GM11168 (cell line): ENCODE measurements around the gene SAG.

Source experiments
- in situ Hi-C: fragments of 300-500 bp; cut with MboI; formaldehyde crosslinking; loops from one replicate; pipeline ENCODE4 v1.12.0; 2022; ENCODE audit warnings: low sequenced_read_pairs; ENCODE audit not compliant: unreplicated experiment

SAG gene

DNA sequence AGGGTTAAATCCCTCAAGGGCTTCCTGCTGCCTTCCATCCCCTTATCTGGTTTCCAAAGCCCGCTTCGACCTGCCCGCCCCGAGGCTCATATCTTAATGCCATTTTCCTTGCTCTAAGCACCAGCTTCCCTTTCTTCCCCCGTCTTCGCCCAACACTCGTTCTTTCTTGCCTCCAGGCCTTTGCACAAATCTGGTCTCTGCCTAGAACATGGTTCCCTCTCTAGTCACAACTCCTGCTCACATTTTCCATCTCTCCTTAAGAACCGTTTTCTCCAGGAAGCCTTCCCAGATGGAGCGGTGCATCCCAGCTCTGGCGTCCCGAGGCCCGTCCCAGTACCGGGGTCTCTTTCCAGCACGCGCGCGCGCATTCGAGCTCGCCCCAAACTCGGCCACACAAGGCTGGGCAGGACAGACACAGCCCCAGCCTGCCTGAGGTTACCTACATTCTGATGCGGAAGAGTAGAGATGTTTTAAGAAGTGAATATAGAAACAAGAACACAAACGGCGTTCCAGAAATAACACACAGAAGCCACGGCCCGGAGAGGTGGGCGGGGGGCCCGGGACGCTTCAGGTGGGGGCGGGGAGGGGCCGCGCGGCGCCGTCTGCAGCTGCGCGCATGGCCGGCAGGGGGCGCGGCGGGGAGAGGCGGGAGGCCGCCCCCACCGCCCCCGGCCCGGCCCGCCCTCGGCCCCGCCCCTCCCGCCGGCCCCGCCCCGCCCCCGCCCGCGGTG, 46.3 kb downstream of the SAG start, which contains the start of gene DGKD:
DGKD (plus strand) TSS at position 726 of the 731 bp plus-strand sequence. CDS start 25 bp downstream, outside the sequence.
- in situ Hi-C loops = no loop called here

DNA sequence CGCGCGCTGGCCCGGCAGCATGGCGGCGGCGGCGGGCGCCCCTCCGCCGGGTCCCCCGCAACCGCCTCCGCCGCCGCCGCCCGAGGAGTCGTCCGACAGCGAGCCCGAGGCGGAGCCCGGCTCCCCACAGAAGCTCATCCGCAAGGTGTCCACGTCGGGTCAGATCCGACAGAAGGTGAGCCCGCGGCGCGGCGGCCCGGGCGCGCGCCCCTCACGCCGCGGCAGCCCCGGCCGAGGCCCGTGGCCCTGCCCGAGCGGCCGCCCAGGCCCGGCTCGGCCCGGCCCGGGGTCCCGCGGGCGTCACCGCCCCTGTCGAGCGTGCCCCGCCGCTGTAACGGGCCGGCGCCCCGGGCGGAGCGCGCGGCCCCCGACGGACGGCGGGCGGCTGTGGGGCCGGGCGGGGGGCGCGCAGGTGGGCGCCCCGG, 46.9 kb downstream of the SAG start:
- in situ Hi-C loops = no loop called here

DNA sequence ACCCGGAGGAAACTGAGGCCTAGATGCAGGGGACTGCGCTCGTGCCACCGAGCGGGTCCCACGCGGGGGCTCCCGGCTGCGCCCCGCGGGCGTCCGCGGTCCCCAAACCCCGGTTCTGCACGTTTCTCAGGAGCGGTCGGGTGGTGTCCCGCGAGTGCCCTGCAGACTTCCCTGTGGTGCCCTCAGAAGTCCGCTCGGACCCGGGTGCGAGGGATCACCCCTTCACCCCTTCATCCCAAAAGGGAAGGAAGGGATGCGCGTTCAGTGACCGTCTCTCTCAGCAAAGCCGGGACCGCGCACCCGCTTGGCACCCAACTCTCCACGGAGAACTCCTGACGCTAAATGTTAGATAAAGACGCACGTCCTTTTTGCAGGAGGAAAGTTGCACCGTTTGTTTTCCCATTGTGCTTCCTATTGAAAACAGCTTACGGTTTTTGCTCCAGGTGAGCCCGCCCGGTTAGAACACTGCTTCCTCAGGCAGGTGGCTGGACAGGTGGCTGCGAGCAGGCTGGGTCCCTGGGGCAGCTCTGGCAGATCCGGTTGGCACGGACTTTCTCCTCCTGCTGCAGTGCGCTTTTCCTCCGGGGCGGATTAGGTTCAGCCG, 47.5 kb downstream of the SAG start:
- in situ Hi-C loops = no loop called here

DNA sequence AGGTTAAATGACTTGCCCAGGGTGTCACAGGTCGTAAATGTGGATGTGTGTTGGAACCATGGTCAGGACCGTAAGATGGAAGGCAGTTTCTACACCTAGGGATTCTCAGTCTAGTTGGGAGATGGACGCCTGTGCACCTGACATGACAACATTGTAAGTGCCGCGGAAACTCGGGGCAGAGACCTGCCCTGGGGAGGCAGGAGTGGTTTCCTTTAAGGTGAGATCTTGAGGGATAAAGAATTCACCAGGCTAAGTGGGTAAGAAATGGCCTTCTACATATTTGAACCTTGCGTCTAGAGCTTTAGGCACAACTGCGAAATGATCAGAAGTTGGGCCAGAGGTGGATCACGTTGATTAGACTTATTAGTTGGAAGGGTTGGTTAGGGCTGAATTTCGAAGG, 48.3 kb downstream of the SAG start:
- in situ Hi-C loops = no loop called here

DNA sequence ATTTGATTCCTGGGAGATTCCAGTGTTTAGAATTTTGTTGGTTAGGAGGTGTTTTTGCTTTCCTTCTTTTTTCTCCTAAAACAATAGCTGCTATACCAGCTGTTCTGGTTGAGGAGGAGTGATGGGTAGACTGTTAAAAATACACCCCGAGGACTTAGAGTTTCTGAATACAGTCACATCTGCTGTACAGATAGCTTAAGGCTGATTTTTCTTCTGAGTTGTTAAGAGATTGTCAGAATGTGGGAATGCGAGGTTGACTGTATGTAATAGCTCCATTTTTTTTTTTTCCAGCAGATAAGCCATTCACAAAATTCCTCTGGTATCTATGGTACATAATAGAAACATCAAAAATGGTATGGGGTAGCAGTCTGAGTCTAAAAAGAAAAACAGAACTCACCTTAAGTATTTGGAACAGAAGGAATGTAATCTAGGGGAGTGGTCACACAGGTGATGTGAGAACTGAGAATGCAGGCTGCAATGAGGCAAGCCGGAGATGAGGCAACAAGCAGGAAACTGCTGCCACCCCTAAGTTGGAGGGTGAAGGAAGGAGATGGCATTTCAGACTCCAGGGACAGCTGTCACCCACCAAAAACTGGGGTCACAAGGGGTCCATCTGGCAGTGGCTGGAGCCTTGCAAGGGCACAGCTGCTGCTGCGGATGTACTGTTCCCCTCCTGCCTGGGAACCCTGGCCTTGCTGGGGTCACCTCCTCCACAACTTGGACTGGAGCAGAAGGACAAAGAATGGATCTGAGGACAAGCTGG, 49.1 kb downstream of the SAG start:
- in situ Hi-C loops = no loop called here

DNA sequence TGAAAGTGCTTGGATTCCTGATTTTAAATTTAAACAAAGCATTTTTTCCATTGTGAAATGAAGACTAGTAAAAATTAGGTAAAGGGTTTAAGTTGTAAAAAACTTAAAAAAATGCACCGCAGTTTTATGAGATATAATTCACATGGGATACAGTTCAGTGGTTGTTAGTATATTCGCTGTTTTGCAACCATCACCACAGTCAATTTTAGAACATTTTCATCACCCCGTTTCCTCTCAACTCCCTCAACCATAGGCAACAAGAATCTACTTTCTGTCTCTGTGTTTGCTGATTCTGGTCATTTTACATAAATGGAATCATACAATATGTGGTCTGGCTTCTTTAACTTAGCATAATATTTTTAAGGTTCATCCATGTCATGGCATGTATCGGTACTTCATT, 50.7 kb downstream of the SAG start:
- in situ Hi-C loops = no loop called here

DNA sequence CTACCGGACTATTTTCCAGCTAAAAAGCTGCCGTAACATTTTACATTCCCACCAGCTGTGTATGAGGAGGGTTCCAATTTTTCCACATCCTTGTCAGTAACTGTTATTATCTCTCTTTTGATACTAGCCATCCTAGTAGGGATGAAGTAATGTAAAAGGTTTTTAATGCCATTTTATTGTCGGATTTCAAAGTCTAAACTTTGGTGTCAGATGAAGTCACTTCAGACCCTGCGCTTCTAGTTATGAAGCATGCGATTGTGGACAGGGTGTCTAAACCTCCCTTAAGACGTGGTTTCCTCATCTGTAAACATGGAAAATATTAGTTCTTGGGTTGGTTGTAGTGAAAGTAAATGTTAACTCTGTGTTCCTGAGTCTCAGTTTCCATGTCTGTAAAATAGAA, 51.3 kb downstream of the SAG start:
- in situ Hi-C loops = no loop called here

DNA sequence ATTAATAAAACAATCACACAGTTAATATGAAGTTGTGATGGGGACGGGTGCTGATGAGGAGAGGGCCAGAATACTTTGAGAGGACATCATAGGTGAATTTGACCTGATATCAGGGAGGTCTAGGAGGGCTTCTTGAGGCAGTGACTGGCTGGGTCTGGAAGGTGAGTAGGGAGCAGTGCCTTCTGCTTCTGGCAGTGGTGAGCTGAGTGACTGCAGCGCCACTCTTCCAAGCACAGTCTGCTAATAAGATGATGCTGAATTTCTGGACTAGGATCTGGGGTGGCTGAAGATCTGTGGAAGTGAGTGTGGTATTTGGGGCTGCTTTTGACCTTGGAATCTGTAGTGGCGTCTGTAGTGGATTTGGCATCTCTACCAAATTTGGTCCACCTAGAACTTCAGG, 52.2 kb downstream of the SAG start:
- in situ Hi-C loops = no loop called here

DNA sequence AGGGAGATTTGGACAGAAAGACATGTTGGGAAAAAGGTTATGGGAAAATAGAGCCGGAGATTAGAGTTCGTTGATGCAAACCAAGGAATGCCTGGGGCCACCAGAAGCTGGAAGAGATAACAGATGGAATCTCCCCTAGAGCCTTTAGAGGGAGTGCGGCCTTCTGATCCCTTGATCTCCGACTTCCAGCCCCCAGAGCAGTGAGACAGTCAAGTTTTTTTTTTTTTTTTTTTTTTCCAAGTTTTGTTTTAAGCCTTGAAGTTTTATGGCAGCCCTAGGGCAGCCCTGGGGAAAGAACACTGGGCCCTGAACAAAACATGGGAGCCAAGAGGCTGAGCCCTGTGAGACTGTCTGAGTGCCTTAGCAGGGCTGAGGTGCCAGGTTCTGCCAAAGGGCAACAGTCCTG, 53.2 kb downstream of the SAG start:
- in situ Hi-C loops = no loop called here

DNA sequence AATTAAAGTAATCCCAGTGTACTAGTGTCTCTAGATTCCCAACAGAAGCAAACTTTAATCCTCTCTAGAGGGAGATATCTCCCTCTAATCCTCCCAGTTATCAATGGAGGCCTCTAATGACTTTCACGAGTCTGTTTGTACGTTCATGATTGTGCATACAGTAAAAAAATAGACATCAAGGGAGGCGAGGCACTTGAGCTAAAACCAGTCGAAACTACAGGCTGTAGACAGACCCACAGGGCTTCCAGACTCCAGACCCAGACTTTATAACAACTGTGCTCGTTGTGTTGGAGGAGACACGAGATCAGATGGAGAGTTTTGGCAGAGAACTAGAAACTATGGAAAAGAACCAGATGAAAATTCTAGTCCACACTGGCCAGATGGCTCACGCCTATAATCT, 53.7 kb downstream of the SAG start:
- in situ Hi-C loops = no loop called here

DNA sequence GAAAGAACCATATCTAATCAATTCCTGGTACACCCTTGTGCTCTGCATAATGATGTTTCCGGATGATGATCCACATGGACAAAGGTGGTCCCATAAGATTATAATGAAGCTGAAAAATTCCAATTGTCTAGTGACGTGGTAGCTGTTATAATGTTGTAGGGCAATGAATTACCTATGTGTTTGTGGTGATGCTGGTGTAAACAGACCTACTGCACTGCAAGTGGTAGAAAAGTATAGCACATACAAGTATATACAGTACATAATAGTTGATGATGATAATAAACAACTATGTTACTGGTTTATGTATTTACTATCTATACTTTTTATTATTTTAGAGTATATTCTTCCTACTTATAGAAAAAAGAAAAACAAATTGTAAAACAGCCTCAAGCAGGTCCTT, 55.1 kb downstream of the SAG start:
- in situ Hi-C loops = no loop called here

DNA sequence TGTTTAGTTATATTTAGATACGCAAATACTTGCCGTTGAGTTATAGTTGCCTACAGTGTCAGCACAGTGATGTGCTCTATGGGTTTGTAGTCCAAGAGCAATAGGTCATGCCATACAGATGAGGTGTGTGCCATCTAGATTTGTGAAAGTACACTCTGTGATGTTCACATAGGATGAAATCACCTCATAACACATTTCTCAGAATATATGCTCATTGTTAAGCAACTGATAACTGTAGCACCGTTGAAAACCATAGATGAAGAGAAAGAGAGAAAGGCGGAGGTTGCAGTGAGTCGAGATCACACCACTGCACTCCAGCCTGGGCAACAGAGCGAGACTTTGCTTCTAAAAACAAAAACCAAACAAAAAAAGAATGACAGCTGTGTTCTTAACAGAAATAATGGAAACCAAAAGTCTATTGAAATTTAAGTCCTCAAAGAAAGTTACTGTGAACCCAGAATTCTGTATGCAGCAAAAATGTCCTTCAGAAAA, 56.2 kb downstream of the SAG start:
- in situ Hi-C loops = no loop called here

DNA sequence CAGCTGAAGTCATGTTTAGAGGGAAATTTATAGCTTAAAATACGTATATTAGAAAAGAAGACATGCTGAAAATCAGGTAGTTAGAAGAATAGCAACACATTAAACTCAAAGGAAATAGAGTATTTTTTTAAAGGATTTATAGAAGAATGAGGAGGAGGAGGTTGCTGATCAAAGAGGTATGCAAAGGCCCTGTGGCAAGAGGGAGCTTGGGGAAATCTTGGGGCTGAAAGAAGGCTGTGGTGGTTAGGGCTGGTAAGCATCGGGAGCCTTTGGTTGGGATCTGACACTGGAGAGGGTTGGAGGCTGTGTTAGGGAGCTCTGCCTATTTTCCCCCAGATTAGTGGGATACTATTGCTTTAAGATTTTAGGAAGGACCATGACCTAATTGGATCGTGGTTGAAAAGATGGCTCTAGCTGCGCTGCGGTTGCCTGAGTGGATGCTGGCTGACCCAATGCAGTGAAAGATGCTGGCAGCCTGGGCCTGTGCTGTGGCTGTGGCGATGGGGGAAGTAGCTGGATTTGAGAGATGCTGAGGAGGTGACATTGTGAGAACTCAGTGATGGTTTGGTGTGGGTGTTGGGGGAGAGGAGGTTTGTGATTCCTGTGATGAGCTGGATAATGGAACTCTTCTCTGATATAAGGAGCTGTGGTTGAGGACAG, 58.4 kb downstream of the SAG start:
- in situ Hi-C loops = no loop called here

DNA sequence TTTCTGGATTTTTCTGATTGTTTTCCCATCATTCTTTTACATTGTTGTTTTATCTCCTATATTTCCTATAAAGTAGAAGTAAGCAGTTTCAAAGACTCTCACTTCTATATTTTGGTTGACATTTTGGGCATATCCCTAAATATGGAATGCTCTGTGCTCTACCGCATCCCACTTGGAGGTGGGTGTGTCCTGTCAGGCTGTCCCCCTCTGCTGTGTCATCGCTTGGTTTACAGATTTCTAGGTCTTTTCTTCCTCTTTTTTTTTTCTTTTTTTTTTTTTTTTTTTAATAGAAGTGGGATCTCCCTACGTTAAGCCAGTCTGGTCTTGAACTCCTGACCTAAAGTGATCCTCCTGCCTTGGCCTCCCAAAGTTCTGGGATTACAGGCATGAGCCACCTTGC, 60.0 kb downstream of the SAG start:
- in situ Hi-C loops = no loop called here

DNA sequence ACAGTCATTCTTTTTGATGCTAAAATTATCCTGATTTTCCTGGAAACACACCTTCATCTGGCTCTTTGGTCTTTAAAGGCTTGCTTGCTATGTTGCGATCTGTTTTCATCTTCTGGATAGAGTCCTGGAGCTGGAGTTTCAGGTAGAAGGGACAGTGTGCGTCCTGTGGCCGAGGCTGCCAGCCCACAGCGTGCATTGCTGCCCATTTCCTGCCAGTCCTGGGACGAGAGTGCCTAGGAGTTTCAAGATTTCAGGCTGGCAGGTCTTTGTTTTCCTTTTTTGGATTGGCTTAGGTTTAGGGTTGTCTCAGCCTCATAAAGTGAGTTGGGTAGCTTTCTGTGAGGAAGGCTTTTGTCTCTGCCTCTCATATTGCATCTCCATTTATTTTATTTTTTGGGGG, 61.1 kb downstream of the SAG start:
- in situ Hi-C loops = no loop called here

DNA sequence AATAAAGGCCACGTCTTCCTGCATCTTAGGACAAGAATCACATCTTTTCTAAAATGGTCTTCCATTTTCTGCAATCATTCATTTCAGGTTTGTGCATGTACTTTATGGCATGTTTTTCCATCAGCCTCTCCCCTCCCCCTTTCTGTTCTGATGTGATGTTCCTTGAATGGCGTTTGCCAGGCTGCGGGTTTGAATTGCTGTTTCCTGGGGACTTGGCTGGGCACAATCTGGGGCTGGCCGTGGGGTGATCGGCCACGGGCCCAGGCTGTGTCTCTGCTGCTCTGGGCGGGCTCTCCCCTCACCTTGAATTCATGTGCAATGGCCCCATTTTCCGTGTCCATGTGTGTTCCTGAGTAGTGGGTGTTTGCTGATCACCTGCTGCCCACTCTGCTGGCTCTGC, 61.8 kb downstream of the SAG start:
- in situ Hi-C loops = no loop called here

DNA sequence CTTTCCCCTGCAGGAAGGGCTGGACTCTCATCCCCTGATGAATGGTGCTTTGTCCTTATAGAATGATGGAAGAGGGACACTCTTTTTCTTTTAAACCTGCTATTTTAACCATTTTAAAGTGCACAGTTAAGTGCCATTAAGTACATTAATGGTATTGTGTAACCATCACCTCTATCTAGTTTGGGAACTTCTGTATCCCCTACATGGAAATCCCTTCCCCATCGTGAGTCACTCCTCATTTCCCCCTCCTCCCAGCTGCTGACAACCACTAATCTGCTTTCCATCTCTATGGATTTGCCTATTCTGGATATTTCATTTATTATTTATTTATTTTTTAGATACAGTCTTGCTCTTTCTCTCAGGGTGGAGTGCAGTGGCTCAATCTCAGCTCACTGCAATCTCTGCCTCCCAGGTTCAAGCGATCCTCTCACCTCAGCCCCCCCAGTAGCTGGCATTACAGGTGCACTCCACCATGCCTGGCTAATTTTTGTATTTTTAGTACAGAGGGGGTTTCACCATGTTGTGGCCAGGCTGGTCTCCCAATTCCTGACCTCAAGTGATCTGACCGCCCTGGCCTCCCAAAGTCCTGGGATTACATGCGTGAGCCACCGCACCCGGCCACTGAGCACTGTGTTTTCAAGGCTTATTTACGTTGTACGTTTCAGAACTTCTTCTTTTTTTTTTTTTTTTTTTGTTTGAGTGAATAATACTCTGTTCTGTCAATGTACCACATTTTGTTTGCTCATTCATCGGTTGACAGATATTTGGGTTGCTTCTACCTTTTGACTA, 62.5 kb downstream of the SAG start:
- in situ Hi-C loops = no loop called here

DNA sequence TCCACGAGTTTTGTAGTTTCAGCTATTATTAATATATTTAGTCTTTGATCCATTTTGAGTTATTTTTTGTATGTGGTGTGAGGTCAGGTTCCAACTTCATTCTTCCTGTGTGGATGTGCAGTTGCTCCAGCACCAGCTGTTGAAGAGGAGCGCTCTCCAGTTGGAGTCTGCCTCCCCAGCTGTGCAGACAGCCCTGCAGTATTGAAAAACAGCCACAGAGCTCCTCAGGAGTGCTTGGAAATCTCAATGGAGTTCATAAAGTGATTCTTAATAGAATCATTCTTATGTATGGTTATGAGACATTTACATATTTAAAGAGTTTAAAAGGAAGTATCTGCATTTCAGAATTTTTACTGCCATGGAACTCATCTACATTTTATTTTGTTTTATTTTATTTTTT, 64.0 kb downstream of the SAG start:
- in situ Hi-C loops = no loop called here

DNA sequence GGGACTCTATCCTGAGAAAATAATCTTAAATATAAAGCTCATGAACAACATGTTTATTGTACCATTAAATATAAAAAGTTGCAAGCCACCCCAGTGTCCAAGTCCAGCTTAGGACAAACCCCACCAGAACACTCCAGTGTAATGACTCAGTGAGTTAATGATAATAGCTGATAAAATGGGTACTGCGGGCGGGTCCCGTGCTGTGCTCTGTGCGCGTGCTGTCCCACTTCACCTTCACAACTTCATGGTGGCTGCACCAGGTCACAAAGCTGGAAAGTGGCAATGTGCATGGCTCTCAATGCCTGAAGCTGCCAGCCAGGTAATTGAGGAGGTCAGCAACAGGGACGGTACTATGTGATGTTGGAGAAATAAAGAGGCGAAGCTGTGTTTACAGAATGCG, 65.2 kb downstream of the SAG start:
- in situ Hi-C loops = no loop called here

DNA sequence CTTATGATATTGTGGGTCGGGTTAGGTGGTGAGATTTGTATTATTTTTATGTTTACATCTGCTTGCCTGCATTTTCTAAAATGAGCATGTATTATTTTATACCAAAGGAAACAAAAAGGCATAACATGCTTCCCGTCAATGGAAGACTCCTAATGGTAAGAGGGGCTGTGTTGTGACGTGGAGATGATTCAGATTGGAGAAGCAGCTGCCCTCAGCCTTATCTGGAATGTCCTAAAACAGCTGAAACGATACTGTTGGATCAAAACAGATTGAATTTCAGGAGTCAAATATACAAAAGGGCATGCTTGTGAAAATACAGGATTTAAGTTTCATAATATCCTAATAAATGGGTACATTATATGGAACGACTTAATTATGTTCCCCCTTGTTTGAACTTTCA, 65.7 kb downstream of the SAG start:
- in situ Hi-C loops = no loop called here
